ENCODE measurements around the gene NT5C2.

- TF ChIP-seq CTCF (conservative IDR thresholded peaks at IDR 0.05; ENCODE audit: low read depth, low read length) (no peak), MXI1 (IDR thresholded peaks at IDR 0.05; ENCODE audit: borderline replicate concordance, low read depth, low read length) (no peak), POLR2A (IDR thresholded peaks at IDR 0.05; ENCODE audit: low read depth, low read length) (no peak), CHD1 (IDR thresholded peaks at IDR 0.05; ENCODE audit: low read depth, low read length) (no peak), RFX5 (IDR thresholded peaks at IDR 0.05; ENCODE audit: low read depth, low read length) (no peak), BHLHE40 (IDR thresholded peaks at IDR 0.05; ENCODE audit: low read depth, low read length) (no peak)
Measured at GRCh38 chr10:103127241-103127640, 65.8 kb downstream of the NT5C2 start.

All from IMR-90 (cell line).